ENCODE data around the gene AKNAD1. TPM values are rescaled to one million over a fixed set of nuclear protein-coding genes. Genes with fewer than 3 reads are reported as not detected.
"Not testable (repeated sequence)": the region's sequence is repeated elsewhere in the genome, so short reads cannot be mapped to it uniquely, and the experiment has no call there.

The AKNAD1 gene
- polyA plus RNA-seq, 1 donor (not counting 4 experiments of a cell fraction or from before 2014, with no cell fraction given), result 6.9 TPM

DNA sequence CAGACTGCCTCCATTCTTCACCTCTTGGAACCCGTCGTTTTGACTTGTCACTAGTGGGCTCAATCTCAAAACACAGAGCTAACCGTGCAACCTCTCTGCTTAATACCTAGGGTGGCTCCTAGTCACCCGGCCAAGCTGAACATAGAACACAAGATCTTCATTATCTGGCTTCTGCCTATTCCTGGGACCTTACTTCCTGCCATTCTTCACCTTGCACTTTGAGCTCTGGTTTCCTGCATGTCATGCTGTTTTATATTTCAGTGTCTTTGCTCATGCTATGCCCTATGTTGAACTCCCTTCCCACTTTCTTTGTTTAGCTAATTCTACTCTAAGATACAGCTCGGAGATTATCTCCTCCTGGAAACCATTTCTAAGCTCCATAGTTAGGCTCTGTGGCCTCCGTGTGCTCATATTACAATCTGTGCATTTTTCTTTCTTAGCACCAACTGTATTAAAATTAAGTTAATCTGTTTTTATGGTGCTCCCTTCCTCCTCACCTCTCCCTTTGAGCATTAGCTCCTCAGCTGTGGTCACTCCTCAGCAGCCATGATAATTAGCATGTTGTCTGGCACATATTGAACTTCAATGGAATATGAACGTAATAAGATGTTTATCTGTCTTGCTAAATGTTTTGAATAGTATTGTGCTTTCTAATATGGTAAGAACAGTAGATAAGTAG, 33.0 kb upstream of the AKNAD1 start:
- peak overlapping the region; percentile 55 for H3K27ac ChIP-seq (ENCODE audit: control insufficient read depth, insufficient read depth, low read length)
- no peak overlapping the region for H3K9ac ChIP-seq (ENCODE audit: control insufficient read depth, extremely low read depth, insufficient read depth, low read length)
- no peak overlapping the region for H3K4me3 ChIP-seq (ENCODE audit: control insufficient read depth in 2 of 3, extremely low read depth in 1 of 3, insufficient read depth in 2 of 3, low read depth in 1 of 3, low read length in 3 of 3)
- peak overlapping the region; percentile 53 for H3K4me2 ChIP-seq (ENCODE audit: control insufficient read depth, extremely low read depth, insufficient read depth, low read depth, low read length)
- DNase-seq (ENCODE audit: low read depth, low spot score) (no peak), FAIRE-seq (peak; percentile 58)
- peaks cover 0 to 9% of the 10 kb centered on the region in 2 experiments for H3K36me3 ChIP-seq (ENCODE audit: control insufficient read depth in 2 of 2, extremely low read depth in 1 of 2, insufficient read depth in 2 of 2, low read length in 2 of 2)
- H3K9me3 ChIP-seq (ENCODE audit: control insufficient read depth, low read depth, low read length), result no peaks in the 10 kb centered on the region
- dilution Hi-C loops (cut with MboI; ENCODE audit: extremely low pct_ligation_motif_present, low sequenced_read_pairs), result no loop called here
- no peak for TF ChIP-seq EZH2 (IDR thresholded peaks at IDR 0.05; ENCODE audit: low read length)
- TF ChIP-seq, protein P1, sequence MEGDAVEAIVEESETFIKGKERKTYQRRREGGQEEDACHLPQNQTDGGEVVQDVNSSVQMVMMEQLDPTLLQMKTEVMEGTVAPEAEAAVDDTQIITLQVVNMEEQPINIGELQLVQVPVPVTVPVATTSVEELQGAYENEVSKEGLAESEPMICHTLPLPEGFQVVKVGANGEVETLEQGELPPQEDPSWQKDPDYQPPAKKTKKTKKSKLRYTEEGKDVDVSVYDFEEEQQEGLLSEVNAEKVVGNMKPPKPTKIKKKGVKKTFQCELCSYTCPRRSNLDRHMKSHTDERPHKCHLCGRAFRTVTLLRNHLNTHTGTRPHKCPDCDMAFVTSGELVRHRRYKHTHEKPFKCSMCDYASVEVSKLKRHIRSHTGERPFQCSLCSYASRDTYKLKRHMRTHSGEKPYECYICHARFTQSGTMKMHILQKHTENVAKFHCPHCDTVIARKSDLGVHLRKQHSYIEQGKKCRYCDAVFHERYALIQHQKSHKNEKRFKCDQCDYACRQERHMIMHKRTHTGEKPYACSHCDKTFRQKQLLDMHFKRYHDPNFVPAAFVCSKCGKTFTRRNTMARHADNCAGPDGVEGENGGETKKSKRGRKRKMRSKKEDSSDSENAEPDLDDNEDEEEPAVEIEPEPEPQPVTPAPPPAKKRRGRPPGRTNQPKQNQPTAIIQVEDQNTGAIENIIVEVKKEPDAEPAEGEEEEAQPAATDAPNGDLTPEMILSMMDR (optimal IDR thresholded peaks at IDR 0.05 in 1 of 3, IDR thresholded peaks at IDR 0.05 in 1 of 3, conservative IDR thresholded peaks at IDR 0.05 in 1 of 3; ENCODE audit: extremely low read depth in 1 of 3, insufficient read depth in 2 of 3, low read length in 3 of 3), result no peak
- H3K9me1 ChIP-seq (ENCODE audit: control insufficient read depth, extremely low read depth, insufficient read depth, low read length), result no peaks in the 10 kb centered on the region
- no peaks in the 10 kb centered on the region for H4K20me1 ChIP-seq (ENCODE audit: control insufficient read depth, extremely low read depth, insufficient read depth, low read length)
- peaks cover 60% of the 10 kb centered on the region for H3K4me1 ChIP-seq (ENCODE audit: control insufficient read depth, extremely low read depth, insufficient read depth, low read length)
- no peak overlapping the region for H2AFZ ChIP-seq (ENCODE audit: control insufficient read depth, low read length)
- peaks cover 73% of the 10 kb centered on the region for H3K79me2 ChIP-seq (ENCODE audit: control insufficient read depth, insufficient read depth, low read length)
- H3K27me3 ChIP-seq (ENCODE audit: control insufficient read depth, extremely low read depth, insufficient read depth, low read length), result no peaks in the 10 kb centered on the region

DNA sequence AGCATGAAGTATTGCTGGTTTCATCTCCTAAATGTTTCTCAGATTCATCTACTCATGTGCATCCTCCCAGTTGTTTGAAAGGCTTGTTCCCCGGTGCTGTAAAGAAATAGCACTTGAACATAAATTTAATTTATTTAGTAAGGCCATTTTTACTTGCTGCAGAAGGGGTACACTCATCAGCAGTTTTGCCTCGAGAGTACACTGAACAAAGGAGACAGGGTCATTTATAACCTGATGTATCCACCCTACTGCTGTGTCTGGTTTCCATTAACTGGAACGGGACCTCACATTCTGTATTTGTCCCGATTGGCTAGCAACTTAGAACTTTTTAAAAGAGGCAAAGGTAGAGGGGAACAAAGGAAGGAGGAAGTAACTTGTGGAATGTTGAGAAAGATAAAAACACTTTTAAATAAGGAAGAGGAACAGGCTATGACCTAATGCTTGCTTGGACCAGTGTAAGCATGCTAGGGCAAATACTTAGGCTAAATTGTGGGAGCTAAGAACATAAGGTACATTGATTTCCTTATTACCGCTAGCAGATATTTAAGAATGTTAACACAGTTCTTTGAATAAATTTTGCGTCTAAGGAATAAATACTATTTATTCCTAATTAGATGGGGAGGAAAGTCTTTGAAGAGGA, 32.2 kb upstream of the AKNAD1 start:
- H3K27me3 ChIP-seq (ENCODE audit: control insufficient read depth, extremely low read depth, insufficient read depth, low read length); H4K20me1 ChIP-seq (ENCODE audit: control insufficient read depth, extremely low read depth, insufficient read depth, low read length); DNase-seq (ENCODE audit: low read depth, low spot score); H3K36me3 ChIP-seq (ENCODE audit: control insufficient read depth in 2 of 2, extremely low read depth in 1 of 2, insufficient read depth in 2 of 2, low read length in 2 of 2); H3K9me3 ChIP-seq (ENCODE audit: control insufficient read depth, low read depth, low read length); dilution Hi-C loops (cut with MboI; ENCODE audit: extremely low pct_ligation_motif_present, low sequenced_read_pairs); H3K9ac ChIP-seq (ENCODE audit: control insufficient read depth, extremely low read depth, insufficient read depth, low read length); H2AFZ ChIP-seq (ENCODE audit: control insufficient read depth, low read length); H3K4me3 ChIP-seq (ENCODE audit: control insufficient read depth in 2 of 3, extremely low read depth in 1 of 3, insufficient read depth in 2 of 3, low read depth in 1 of 3, low read length in 3 of 3); FAIRE-seq; H3K9me1 ChIP-seq (ENCODE audit: control insufficient read depth, extremely low read depth, insufficient read depth, low read length): not testable (repeated sequence)
- peak overlapping the region; percentile 55 for H3K27ac ChIP-seq (ENCODE audit: control insufficient read depth, insufficient read depth, low read length)
- peaks cover 58% of the 10 kb centered on the region for H3K4me1 ChIP-seq (ENCODE audit: control insufficient read depth, extremely low read depth, insufficient read depth, low read length)
- peak overlapping the region; percentile 53 for H3K4me2 ChIP-seq (ENCODE audit: control insufficient read depth, extremely low read depth, insufficient read depth, low read depth, low read length)
- H3K79me2 ChIP-seq (ENCODE audit: control insufficient read depth, insufficient read depth, low read length), result peaks cover 72% of the 10 kb centered on the region
